Measurements from ENCODE around the gene SLC50A1.
"Not testable (repeated sequence)": the region's sequence is repeated elsewhere in the genome, so short reads cannot be mapped to it uniquely, and the experiment has no call there.

Gene SLC50A1

GRCh38 chr1:155164625-155165024 is 29.0 kb downstream of the SLC50A1 start:
- not testable (repeated sequence) for H3K4me1 ChIP-seq (ENCODE audit: low read length); H3K36me3 ChIP-seq (replicated peaks; ENCODE audit: insufficient read depth, low read length); H3F3A ChIP-seq (ENCODE audit: insufficient read depth, low read length); H3K9me3 ChIP-seq (replicated peaks; ENCODE audit: insufficient read depth, low read length); DNase-seq; H2AFZ ChIP-seq (ENCODE audit: low read length); H4K20me1 ChIP-seq (ENCODE audit: insufficient read depth, low read length); H3K4me2 ChIP-seq (ENCODE audit: low read depth, low read length); H3K4me3 ChIP-seq (ENCODE audit: low read length); H3K27me3 ChIP-seq (replicated peaks; ENCODE audit: insufficient read depth, low read length); H3K9me2 ChIP-seq (replicated peaks; ENCODE audit: insufficient read depth, low read length); H3K79me2 ChIP-seq (ENCODE audit: low read length); H3K27ac ChIP-seq (ENCODE audit: low read length); H3K9ac ChIP-seq (ENCODE audit: low read length)

GRCh38 chr1:155166051-155166470 is 30.4 kb downstream of the SLC50A1 start:
- H3K9me2 ChIP-seq (replicated peaks; ENCODE audit: insufficient read depth, low read length) = no peaks in the 10 kb centered on the region
- no peak overlapping the region for H3K9ac ChIP-seq (ENCODE audit: low read length)
- no peaks in the 10 kb centered on the region for H3K36me3 ChIP-seq (replicated peaks; ENCODE audit: insufficient read depth, low read length)
- no peak overlapping the region for H3K4me3 ChIP-seq (ENCODE audit: low read length)
- H4K20me1 ChIP-seq (ENCODE audit: insufficient read depth, low read length) = no peaks in the 10 kb centered on the region
- TF ChIP-seq EZH2 (optimal IDR thresholded peaks at IDR 0.05; ENCODE audit: low read depth, low read length) = no peak
- TF ChIP-seq EZH2phosphoT487 (IDR thresholded peaks at IDR 0.05; ENCODE audit: low read length) = no peak
- TF ChIP-seq, protein P1, sequence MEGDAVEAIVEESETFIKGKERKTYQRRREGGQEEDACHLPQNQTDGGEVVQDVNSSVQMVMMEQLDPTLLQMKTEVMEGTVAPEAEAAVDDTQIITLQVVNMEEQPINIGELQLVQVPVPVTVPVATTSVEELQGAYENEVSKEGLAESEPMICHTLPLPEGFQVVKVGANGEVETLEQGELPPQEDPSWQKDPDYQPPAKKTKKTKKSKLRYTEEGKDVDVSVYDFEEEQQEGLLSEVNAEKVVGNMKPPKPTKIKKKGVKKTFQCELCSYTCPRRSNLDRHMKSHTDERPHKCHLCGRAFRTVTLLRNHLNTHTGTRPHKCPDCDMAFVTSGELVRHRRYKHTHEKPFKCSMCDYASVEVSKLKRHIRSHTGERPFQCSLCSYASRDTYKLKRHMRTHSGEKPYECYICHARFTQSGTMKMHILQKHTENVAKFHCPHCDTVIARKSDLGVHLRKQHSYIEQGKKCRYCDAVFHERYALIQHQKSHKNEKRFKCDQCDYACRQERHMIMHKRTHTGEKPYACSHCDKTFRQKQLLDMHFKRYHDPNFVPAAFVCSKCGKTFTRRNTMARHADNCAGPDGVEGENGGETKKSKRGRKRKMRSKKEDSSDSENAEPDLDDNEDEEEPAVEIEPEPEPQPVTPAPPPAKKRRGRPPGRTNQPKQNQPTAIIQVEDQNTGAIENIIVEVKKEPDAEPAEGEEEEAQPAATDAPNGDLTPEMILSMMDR (IDR thresholded peaks at IDR 0.05; ENCODE audit: low read length) = no peak
- H2AFZ ChIP-seq (ENCODE audit: low read length) = no peak overlapping the region
- H3K4me1 ChIP-seq (ENCODE audit: low read length) = peaks cover 3% of the 10 kb centered on the region; the same call in 1 of the 2 replicates
- no peaks in the 10 kb centered on the region for H3K27me3 ChIP-seq (replicated peaks; ENCODE audit: insufficient read depth, low read length)
- no peaks in the 10 kb centered on the region for H3K79me2 ChIP-seq (ENCODE audit: low read length)
- H3F3A ChIP-seq (ENCODE audit: insufficient read depth, low read length) = 0 out of 2 replicates have a peak, but pooled peaks cover 5% of the 10 kb centered on the region
- no peak overlapping the region for H3K27ac ChIP-seq (ENCODE audit: low read length)
- no peak overlapping the region for H3K4me2 ChIP-seq (ENCODE audit: low read depth, low read length)
- H3K9me3 ChIP-seq (replicated peaks; ENCODE audit: insufficient read depth, low read length) = no peaks in the 10 kb centered on the region
- DNase-seq = no peak

- Histone ChIP-seq H3F3A (ENCODE audit: insufficient read depth, low read length) (0 out of 2 replicates have a peak, but pooled peaks cover 5% of the 10 kb centered on the region), H3K79me2 (ENCODE audit: low read length) (peaks cover 4% of the 10 kb centered on the region), H3K9ac (ENCODE audit: low read length) (no peak overlapping the region), H2AFZ (ENCODE audit: low read length) (no peak overlapping the region), H3K27me3 (replicated peaks; ENCODE audit: insufficient read depth, low read length) (no peaks in the 10 kb centered on the region), H3K4me3 (ENCODE audit: low read length) (no peak overlapping the region), H3K4me2 (ENCODE audit: low read depth, low read length) (no peak overlapping the region), H3K9me3 (replicated peaks; ENCODE audit: insufficient read depth, low read length) (no peaks in the 10 kb centered on the region), H3K36me3 (replicated peaks; ENCODE audit: insufficient read depth, low read length) (no peaks in the 10 kb centered on the region), H3K27ac (ENCODE audit: low read length) (no peak overlapping the region), H3K4me1 (ENCODE audit: low read length) (peaks cover 3% of the 10 kb centered on the region; the same call in 1 of the 2 replicates), H4K20me1 (ENCODE audit: insufficient read depth, low read length) (no peaks in the 10 kb centered on the region), H3K9me2 (replicated peaks; ENCODE audit: insufficient read depth, low read length) (no peaks in the 10 kb centered on the region)
- DNase-seq = no peak
- TF ChIP-seq EZH2phosphoT487 (IDR thresholded peaks at IDR 0.05; ENCODE audit: low read length) = no peak
- TF ChIP-seq, protein P1 (IDR thresholded peaks at IDR 0.05; ENCODE audit: low read length) = no peak
- no peak for TF ChIP-seq EZH2 (optimal IDR thresholded peaks at IDR 0.05; ENCODE audit: low read depth, low read length)
Observed at GRCh38 chr1:155166471-155167165, 31.0 kb downstream of the SLC50A1 start.

Data from MM.1S (cell line).